HG03175 (cell line): ENCODE results near the gene PDE7B.
A peak's percentile ranks its signal among the peaks of the same experiment; 100 is the strongest.
"Not testable (repeated sequence)": the region's sequence is repeated elsewhere in the genome, so short reads cannot be mapped to it uniquely, and the experiment has no call there.

Source experiments
- ATAC-seq: cut with Tn5 transposase; IDR thresholded peaks from one replicate; pipeline ENCODE4 v1.9.1; 2021; ENCODE audit warnings: mild to moderate bottlenecking, moderate library complexity; ENCODE audit not compliant: unreplicated experiment

The PDE7B gene

GRCh38 chr6:135842618-135843392 is 8.7 kb upstream of the PDE7B start:
- no peak for ATAC-seq

GRCh38 chr6:135850882-135851281 is 619 bp upstream of the PDE7B start:
- ATAC-seq: no peak

DNA sequence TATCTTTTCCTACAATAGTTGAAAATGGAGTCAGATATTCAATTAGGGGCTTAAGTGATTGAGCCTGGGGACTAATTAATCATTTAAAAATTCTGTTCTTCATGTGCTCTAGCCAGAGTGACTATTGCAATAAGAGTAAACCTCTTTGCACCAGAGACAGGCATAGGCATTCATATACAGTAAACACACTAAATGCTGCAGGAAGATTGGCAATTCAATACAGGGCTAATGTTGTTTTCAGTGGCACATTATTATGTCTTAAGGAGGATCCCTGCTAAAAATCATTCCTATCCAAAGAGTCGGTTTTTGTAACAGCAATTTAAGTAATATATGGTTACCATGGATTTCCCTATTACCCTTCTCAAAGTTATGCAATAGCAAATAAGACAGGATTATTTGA is 1.2 kb downstream of the PDE7B start:
- no peak for ATAC-seq

DNA sequence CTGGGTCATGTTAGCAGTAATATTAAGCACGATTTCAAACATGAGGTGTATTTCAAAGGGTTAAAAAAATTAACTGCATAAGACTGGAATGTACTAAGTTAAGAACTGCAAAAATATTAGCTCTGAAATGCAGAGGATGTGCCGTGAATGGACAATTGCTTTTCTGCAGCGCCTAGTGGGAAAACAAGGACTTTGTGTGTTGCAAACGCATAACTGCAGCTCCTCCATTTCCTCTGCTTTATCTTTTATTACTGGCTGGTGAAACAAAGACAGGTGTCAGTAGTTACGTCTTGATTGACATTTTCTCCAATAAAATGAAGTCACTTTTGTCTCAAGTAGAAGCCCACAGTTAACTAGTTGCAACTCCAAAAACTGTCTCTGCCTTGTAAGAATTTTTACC is 1.7 kb downstream of the PDE7B start:
- no peak for ATAC-seq

DNA sequence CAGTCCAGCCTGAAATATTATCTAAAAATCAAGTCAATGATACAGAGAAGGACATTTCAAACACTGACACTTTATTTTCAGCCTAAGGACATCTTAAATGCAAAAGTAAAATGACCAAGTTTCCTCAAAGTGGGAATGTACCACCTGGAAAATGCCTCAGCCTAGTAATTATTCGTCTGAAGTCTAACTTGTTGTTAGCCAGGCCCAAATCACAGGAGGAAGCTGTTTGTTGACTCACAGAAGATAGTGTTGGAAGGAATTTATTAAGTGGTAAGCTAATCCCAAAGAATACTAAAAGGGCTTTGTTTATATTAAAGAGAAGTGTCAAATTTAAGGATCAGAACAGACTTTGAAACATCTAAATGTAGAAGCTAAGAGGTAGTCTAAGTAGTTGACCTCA is 2.5 kb downstream of the PDE7B start:
- no peak for ATAC-seq

DNA sequence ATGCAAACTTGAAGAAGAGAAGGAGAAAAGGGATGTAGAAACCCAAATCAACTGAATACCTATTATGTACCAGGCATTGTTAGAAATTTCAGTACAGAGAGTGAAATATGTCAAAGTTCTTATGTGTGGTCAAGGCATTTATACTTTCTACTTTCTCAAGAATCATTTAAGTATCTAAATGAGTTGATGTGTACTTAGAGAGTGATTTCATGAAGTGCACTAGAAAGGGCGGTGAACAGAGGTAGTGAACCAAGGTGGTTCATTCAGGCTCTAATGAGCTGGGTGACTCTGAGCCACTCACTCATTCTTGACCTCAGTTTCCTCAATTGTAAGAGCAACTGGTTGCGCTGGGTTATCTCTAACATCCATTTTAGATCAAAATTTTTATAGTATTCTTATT is 3.3 kb downstream of the PDE7B start:
- ATAC-seq: no peak

DNA sequence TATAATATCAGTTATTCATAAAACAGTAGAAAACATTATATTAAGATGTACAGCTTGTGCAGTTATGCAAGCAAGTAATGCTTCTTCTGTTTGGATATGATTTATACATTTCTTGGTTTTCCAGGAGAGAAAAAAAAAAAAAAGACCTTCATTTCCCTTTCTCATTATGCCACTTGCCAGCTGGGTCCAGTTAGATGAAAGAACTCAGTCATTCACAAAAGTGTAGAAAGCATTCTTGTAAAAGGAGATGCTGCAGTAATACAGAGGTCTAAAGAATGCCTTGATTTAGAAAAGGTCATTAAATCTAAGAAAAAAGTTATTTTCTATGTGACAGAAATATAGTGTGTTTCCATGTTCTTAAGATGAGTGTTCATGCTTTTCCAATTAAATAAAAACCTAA is 7.4 kb downstream of the PDE7B start:
- no peak for ATAC-seq

DNA sequence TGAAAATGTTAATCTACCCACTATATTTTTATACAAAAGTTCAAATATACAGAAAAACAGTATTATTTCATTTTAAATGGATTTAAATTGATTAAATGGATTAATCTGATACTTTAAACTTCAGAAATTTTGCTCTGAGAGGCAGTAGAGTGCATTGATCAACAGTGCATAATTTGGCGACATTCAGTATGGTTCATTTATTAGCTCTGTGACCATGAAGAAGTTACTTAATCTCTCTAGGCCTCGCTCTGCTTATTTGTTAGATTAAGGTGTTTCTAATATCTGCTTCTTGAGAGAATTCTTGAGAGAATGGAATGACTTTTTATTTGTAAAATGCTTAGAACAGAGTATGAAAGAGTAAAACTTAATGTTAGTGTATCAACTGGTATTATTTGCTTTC is 8.9 kb downstream of the PDE7B start:
- ATAC-seq: no peak

DNA sequence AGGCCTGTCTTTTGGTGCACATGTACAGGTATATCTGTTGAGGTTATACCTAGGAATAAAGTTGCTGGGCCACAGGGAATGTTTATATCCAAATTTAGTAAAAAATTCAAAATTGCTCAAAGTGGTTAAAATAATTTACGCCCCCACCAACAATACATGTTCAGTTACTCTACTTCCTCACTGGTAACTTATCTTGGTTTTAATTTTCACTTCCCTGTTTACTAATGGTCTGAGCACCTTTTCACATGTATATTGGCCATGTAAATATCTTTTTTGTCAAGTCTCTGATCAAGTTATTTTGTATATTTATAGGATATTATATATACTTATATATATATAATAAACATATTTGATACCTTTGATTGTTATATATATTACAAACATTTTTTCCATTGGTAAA is 9.7 kb downstream of the PDE7B start:
- ATAC-seq: peak; percentile 93

GRCh38 chr6:135864929-135865328 is 13.4 kb downstream of the PDE7B start:
- ATAC-seq: not testable (repeated sequence)

DNA sequence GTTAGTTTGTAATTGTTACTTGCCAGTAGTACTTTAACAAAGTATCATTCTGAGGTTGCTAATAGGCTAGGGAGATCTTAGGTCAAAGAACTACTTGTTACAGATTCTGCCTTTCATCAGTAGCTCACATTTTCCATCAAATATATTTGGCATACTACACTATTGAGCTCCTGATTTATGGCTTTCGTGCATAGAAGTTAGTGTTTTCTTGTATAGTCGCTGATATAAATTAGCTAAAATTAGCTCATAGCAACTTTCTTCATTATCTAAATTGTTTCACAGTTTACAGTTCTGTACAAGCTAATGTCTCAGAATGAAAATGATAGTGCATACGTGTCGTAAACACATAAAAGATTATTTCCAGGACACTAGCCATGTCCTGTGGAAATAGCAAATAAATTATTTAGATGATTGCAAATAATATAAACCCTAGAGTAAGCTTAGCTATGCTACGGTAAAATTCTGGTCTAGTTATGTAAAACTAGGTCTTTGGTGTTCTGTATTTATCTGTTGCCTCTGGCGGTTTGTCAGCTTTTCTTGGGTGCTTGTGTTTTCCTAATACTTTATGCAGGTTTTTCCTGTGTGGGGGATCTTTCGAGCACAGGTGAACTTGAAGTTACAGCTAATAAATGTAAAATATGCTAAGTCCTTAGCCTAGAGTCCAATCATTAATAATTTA is 15.1 kb downstream of the PDE7B start:
- ATAC-seq: no peak

GRCh38 chr6:135867332-135867731 is 15.8 kb downstream of the PDE7B start:
- no peak for ATAC-seq

DNA sequence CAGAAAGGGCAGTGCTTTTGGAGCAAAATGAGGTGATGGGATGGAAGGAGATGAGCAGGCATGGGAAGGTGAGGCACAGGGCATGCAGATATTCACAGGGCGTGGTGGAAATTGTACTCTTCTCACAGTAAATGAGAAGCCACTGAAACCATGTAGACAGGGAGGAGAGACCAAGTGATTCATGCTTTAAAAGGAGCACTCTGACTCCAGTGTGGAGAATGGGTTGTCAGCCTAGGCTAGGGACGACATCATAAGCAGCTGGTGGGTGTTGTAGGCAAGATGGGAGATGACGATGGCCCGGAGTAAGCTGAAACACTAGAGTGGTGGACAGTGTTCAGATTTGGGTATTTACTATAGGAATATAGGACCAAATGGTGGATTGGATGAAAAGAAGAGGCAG is 18.4 kb downstream of the PDE7B start:
- no peak for ATAC-seq

GRCh38 chr6:135870722-135871121 is 19.2 kb downstream of the PDE7B start:
- ATAC-seq: no peak

GRCh38 chr6:135871296-135871695 is 19.8 kb downstream of the PDE7B start:
- no peak for ATAC-seq

GRCh38 chr6:135871878-135872277 is 20.4 kb downstream of the PDE7B start:
- ATAC-seq: no peak

GRCh38 chr6:135875446-135875845 is 23.9 kb downstream of the PDE7B start:
- ATAC-seq: no peak

DNA sequence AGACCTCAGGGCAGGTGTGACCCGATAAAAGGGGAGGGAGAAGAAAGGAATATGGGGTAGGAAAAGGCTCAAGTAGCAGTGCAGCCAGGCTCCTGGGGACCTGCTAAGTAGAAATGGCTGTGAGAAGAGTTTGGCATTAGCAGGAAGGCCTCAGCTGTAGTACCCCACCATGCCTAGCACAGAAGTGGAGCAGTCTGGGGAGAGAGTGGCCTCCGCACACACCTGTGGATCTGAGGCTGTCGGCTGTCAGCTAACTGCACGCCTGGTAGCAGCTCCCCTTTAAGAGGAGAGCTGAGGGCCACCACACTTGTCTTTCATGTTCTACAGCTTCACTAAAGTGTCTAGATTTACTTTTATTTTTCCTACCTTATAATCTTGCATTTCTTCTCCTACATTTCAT is 24.6 kb downstream of the PDE7B start:
- ATAC-seq: no peak

DNA sequence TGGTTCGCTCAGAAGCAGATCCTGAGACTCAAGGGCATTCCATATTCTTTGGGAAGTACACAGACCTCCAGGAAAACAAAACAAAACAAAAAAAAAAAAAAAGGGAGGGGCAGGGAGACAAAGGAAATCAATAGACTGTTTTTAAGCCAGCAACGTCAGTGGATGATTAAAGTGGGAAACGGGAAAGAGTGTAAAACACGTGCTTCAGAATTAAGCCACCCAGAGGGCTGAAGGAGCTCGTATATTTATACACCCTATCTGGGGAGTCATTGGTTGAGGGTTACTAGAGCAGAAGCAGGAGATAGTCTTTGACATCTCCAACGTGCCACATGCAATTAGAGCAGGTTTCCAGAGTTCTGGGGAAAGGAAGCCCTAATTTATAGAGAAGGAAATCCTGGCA is 26.2 kb downstream of the PDE7B start:
- ATAC-seq: no peak

- peak; percentile 94 for ATAC-seq
Measured at GRCh38 chr6:135880066-135880972, 28.8 kb downstream of the PDE7B start.

- ATAC-seq: no peak
Measured at GRCh38 chr6:135883045-135883444, 31.5 kb downstream of the PDE7B start.

DNA sequence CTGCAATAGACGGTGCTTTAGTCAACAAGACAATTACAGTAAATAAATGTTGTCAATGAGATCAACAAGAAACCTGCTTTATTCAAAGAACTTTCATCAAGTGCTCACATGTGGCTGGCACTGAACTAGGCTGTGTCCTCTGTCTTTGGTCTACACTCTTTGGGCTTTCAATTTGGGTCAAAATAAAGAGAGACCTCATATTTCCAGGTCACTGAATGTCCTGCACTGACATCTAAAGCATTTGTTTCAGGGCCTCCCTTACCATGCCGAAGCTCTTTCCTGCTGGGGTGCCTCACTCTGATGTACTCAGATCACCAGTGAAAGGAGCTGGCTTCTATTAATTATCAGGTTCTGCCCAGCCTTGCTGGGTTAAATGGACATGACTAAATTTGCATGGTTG is 32.0 kb downstream of the PDE7B start:
- ATAC-seq: no peak
